Astrocyte (in vitro differentiated cells and primary cell): Measurements from ENCODE around the gene ITGAX.

Experiments
- CTCF ChIP-seq: IDR thresholded peaks from 2 replicates; pipeline ENCODE4 v1.5.1; 2011; ENCODE audit warnings: low read depth, mild to moderate bottlenecking, inconsistent platforms, low read length, moderate library complexity; ENCODE audit not compliant: insufficient read depth
- EZH2 ChIP-seq: IDR thresholded peaks from 2 replicates; pipeline ENCODE4 v1.6.1; 2012; ENCODE audit warnings: mild to moderate bottlenecking, low read length, inconsistent platforms; ENCODE audit not compliant: insufficient read depth

GRCh38 chr16:31428279-31428597 is 73.3 kb downstream of the ITGAX start, which contains the start of gene COX6A2:
- TF ChIP-seq CTCF (no peak), EZH2 (no peak)
